ENCODE results near the gene OSBP2.

OSBP2 gene

GRCh38 chr22:30685178-30685577 lies 9.5 kb upstream of the OSBP2 start:
- no peak for TF ChIP-seq CTCF (IDR thresholded peaks at IDR 0.05; ENCODE audit: low read depth, low read length, missing control alignments)
- no peak overlapping the region for H3K4me3 ChIP-seq (ENCODE audit: low read depth, low read length)
- in situ Hi-C loops (cut with HindIII; ENCODE audit: low sequenced_read_pairs), result no loop called here
- no peak for DNase-seq (ENCODE audit: low read depth)

- no peak for DNase-seq (ENCODE audit: low read depth)
- in situ Hi-C loops (cut with HindIII; ENCODE audit: low sequenced_read_pairs), result no loop called here
- TF ChIP-seq CTCF (IDR thresholded peaks at IDR 0.05; ENCODE audit: low read depth, low read length, missing control alignments), result no peak
- H3K4me3 ChIP-seq (ENCODE audit: low read depth, low read length), result no peak overlapping the region
Observed at GRCh38 chr22:30687358-30687757, 7.3 kb upstream of the OSBP2 start.

- no peak for DNase-seq (ENCODE audit: low read depth)
- no peak for TF ChIP-seq CTCF (IDR thresholded peaks at IDR 0.05; ENCODE audit: low read depth, low read length, missing control alignments)
- H3K4me3 ChIP-seq (ENCODE audit: low read depth, low read length), result no peak overlapping the region
- in situ Hi-C loops (cut with HindIII; ENCODE audit: low sequenced_read_pairs), result no loop called here
Observed at GRCh38 chr22:30689622-30690021, 5.1 kb upstream of the OSBP2 start.

- H3K4me3 ChIP-seq (ENCODE audit: low read depth, low read length), result no peak overlapping the region
- TF ChIP-seq CTCF (IDR thresholded peaks at IDR 0.05; ENCODE audit: low read depth, low read length, missing control alignments), result no peak
- in situ Hi-C loops (cut with HindIII; ENCODE audit: low sequenced_read_pairs), result no loop called here
- no peak for DNase-seq (ENCODE audit: low read depth)
Observed at GRCh38 chr22:30691204-30691603, 3.5 kb upstream of the OSBP2 start.

GRCh38 chr22:30694171-30694639 lies 469 bp upstream of the OSBP2 start:
- DNase-seq (ENCODE audit: low read depth), result no peak
- H3K4me3 ChIP-seq (ENCODE audit: low read depth, low read length), result peak overlapping the region; percentile 60
- TF ChIP-seq CTCF (IDR thresholded peaks at IDR 0.05; ENCODE audit: low read depth, low read length, missing control alignments), result no peak
- in situ Hi-C loops (cut with HindIII; ENCODE audit: low sequenced_read_pairs), result no loop called here

GRCh38 chr22:30695351-30695851 lies 727 bp downstream of the OSBP2 start:
- no peak for TF ChIP-seq CTCF (IDR thresholded peaks at IDR 0.05; ENCODE audit: low read depth, low read length, missing control alignments)
- H3K4me3 ChIP-seq (ENCODE audit: low read depth, low read length), result peak overlapping the region; percentile 56
- in situ Hi-C loops (cut with HindIII; ENCODE audit: low sequenced_read_pairs), result no loop called here
- DNase-seq (ENCODE audit: low read depth), result no peak

Data from astrocyte of the cerebellum (primary cell).